ENCODE data around the gene FADS2. TPM values are rescaled to one million over a fixed set of nuclear protein-coding genes. Genes with fewer than 3 reads are reported as not detected.

Gene FADS2
- total and polyA plus RNA-seq, 3 donors from 2014 or later = 73.5 to 123 (median 80.8) TPM

- no peaks in the 10 kb centered on the region for H3K36me3 ChIP-seq (ENCODE audit: low read depth, missing control alignments)
- H3K9me3 ChIP-seq = no peaks in the 10 kb centered on the region
- peaks cover 22% of the 10 kb centered on the region for H3K4me1 ChIP-seq
- H3K27ac ChIP-seq = peak overlapping the region in 1 of 2 donors; percentile 80
- H3K4me3 ChIP-seq = no peak overlapping the region
- intact Hi-C loops (cut with DNase I; ENCODE audit: low total_unique reads) = no loop called here
- TF ChIP-seq POLR2A (IDR thresholded peaks at IDR 0.05) = no peak
- TF ChIP-seq, protein P1, sequence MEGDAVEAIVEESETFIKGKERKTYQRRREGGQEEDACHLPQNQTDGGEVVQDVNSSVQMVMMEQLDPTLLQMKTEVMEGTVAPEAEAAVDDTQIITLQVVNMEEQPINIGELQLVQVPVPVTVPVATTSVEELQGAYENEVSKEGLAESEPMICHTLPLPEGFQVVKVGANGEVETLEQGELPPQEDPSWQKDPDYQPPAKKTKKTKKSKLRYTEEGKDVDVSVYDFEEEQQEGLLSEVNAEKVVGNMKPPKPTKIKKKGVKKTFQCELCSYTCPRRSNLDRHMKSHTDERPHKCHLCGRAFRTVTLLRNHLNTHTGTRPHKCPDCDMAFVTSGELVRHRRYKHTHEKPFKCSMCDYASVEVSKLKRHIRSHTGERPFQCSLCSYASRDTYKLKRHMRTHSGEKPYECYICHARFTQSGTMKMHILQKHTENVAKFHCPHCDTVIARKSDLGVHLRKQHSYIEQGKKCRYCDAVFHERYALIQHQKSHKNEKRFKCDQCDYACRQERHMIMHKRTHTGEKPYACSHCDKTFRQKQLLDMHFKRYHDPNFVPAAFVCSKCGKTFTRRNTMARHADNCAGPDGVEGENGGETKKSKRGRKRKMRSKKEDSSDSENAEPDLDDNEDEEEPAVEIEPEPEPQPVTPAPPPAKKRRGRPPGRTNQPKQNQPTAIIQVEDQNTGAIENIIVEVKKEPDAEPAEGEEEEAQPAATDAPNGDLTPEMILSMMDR (IDR thresholded peaks at IDR 0.05) = no peak
- no peak for DNase-seq
- 79 to 94% methylated on average over 4 to 13 of the region's 14 CpGs for WGBS, 2 donors
- H3K27me3 ChIP-seq = no peaks in the 10 kb centered on the region
These were observed 40.7 kb downstream of the FADS2 start for GRCh38 chr11:61868571-61869428.

GRCh38 chr11:61869429-61869707 lies 41.3 kb downstream of the FADS2 start:
- H3K4me1 ChIP-seq = peaks cover 27% of the 10 kb centered on the region

DNA sequence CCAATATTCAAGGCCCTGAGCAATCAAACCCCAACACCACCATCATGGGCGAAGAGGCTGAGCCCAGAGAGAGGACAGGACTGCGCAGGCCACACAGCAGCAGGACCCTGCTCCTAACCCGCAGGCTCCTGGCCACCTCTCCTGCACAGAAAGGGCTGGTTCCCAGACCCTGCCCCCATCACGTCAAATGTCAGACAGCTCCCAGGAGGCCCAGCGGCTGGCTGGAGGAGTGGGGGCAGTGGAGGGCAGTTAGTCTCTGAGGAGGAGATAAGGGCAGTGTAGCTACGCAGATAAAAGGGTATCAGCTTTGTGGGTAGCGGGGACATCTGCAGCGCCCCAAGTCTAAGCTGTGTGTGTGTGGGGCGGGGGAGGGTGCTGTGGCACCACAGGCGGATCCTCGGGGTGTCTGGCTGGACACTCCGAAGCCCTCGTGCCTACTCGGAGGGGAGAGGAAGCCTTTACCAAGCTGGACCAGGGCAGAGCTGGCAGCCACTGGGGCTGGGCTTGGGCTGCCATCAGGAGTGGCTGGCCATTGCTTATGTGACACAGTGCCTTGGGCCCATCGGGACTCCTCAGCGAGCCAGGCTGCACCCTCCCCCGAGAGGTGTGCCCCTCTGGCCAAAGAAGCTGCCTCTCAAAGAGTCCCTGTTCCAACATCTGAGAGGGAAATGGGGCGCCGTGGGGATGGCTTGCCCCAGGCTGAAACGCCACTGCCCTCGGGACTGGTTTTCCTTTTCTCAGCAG lies 41.8 kb downstream of the FADS2 start:
- peak; percentile 34 for DNase-seq
- Histone ChIP-seq H3K9me3 (no peaks in the 10 kb centered on the region), H3K4me1 (peaks cover 28% of the 10 kb centered on the region), H3K27ac (peak overlapping the region in 1 of 2 donors; percentile 80), H3K27me3 (no peaks in the 10 kb centered on the region), H3K36me3 (ENCODE audit: low read depth, missing control alignments) (no peaks in the 10 kb centered on the region), H3K4me3 (no peak overlapping the region)
- no peak for TF ChIP-seq POLR2A (IDR thresholded peaks at IDR 0.05)
- TF ChIP-seq, protein P1 (IDR thresholded peaks at IDR 0.05) = no peak
- intact Hi-C loops (cut with DNase I; ENCODE audit: low total_unique reads) = no loop called here
- 64 to 86% methylated on average over 17 to 21 of the region's 21 CpGs for WGBS, 2 donors

More at GRCh38 chr11:61869429-61869707, 41.3 kb downstream of the FADS2 start:
- H3K4me3 ChIP-seq = no peak overlapping the region
- H3K27ac ChIP-seq = peak overlapping the region in 1 of 2 donors; percentile 80
- 69 to 72% methylated on average over 3 to 4 of the region's 4 CpGs for WGBS, 2 donors
- intact Hi-C loops (cut with DNase I; ENCODE audit: low total_unique reads) = no loop called here
- no peaks in the 10 kb centered on the region for H3K27me3 ChIP-seq
- H3K9me3 ChIP-seq = no peaks in the 10 kb centered on the region
- H3K36me3 ChIP-seq (ENCODE audit: low read depth, missing control alignments) = no peaks in the 10 kb centered on the region
- DNase-seq = no peak
- TF ChIP-seq POLR2A (IDR thresholded peaks at IDR 0.05) = no peak
- TF ChIP-seq, protein P1 (IDR thresholded peaks at IDR 0.05) = no peak

DNA sequence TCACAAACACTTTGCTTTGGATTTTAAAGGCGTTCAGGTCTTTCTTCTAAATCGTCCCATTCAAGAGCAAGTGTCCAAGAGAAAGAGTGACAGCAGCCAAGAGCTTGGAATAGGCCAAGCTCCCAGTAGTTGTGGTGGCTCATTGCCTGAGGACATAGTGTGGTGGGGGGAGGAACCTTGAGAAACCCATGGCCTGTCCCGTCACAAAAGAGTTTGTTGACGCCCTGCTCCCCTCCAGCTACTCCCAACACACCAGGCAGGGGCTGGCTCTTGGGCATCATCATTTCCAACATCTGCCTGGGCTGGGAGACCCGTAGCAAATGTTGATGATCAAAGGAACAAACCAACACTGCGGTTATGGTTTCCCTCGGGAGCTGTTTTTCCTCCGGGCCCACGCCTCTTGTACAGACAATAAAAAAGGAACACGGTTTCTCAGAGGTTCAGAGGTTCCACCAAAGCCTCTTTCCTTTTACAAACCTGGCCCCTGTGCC lies 42.5 kb downstream of the FADS2 start:
- Histone ChIP-seq H3K27ac (peak overlapping the region; percentile 22 to 80), H3K36me3 (ENCODE audit: low read depth, missing control alignments) (no peaks in the 10 kb centered on the region), H3K4me3 (no peak overlapping the region), H3K4me1 (peaks cover 28% of the 10 kb centered on the region), H3K9me3 (no peaks in the 10 kb centered on the region), H3K27me3 (no peaks in the 10 kb centered on the region)
- intact Hi-C loops (cut with DNase I; ENCODE audit: low total_unique reads) = no loop called here
- TF ChIP-seq POLR2A (IDR thresholded peaks at IDR 0.05) = no peak
- TF ChIP-seq, protein P1 (IDR thresholded peaks at IDR 0.05) = no peak
- no peak for DNase-seq
- WGBS, 2 donors = 48 to 53% methylated on average over 8 to 10 of the region's 10 CpGs
